GM12891 (cell line): ENCODE results near the gene CDK19.

Source experiments
- PAX5 ChIP-seq: IDR thresholded peaks from 2 replicates; pipeline ENCODE4 v1.6.1; 2011; ENCODE audit warnings: low read length, moderate library complexity, mild to moderate bottlenecking; ENCODE audit not compliant: insufficient read depth, severe bottlenecking
- POLR2A ChIP-seq: IDR thresholded peaks from 2 replicates; pipeline ENCODE4 v1.6.1; 2011; ENCODE audit warnings: low read depth, low read length, control low read depth
- POLR2AphosphoS5 ChIP-seq: IDR thresholded peaks from 2 replicates; pipeline ENCODE4 v1.6.1; 2011; ENCODE audit warnings: low read depth, low read length, control low read depth
- POU2F2 ChIP-seq: IDR thresholded peaks from 2 replicates; pipeline ENCODE4 v1.6.1; 2011; ENCODE audit warnings: low read depth, mild to moderate bottlenecking, control low read depth, low read length, moderate library complexity
- SPI1 ChIP-seq: IDR thresholded peaks from 2 replicates; pipeline ENCODE4 v1.6.1; 2011; ENCODE audit warnings: low read depth, low read length, control low read depth
- TAF1 ChIP-seq: IDR thresholded peaks from 2 replicates; pipeline ENCODE4 v1.6.1; 2011; ENCODE audit warnings: low read depth, low read length, control low read depth

GRCh38 chr6:110646419-110646698 is 168.9 kb downstream of the CDK19 start:
- TF ChIP-seq SPI1 (no peak), POLR2A (no peak), POU2F2 (no peak), POLR2AphosphoS5 (no peak), TAF1 (no peak), PAX5 (no peak)
